Sigmoid colon (tissue), 7 donors: ENCODE data around the gene RPTOR. TPM values are rescaled to one million over a fixed set of nuclear protein-coding genes. Genes with fewer than 3 reads are reported as not detected.

ENCODE experiments used
- DNase-seq: peaks from one replicate; pipeline ENCODE4 v3.0.0-alpha.2; 2019
- H3K27ac ChIP-seq, 4 donors: fragments of 200-600 bp; sonication (generic); one replicate each; pipeline ENCODE4 v1.5.1; 2016 to 2019; ENCODE audit warnings: mild to moderate bottlenecking in 1 of 4
- H3K27me3 ChIP-seq, 3 donors: fragments of 200-600 bp; sonication (generic); one replicate each; pipeline ENCODE4 v1.5.1; 2019; ENCODE audit warnings: mild to moderate bottlenecking in 1 of 3
- H3K36me3 ChIP-seq, 4 donors: fragments of 200-600 bp; sonication (generic); one replicate each; pipeline ENCODE4 v1.5.1; 2016 to 2019
- H3K4me1 ChIP-seq, 4 donors: fragments of 200-600 bp; sonication (generic); one replicate each; pipeline ENCODE4 v1.5.1; 2017 to 2019
- H3K4me3 ChIP-seq, 4 donors: fragments of 200-600 bp; sonication (generic); one replicate each; pipeline ENCODE4 v1.5.1; 2017 to 2019; ENCODE audit warnings: mild to moderate bottlenecking in 2 of 4, moderate library complexity in 1 of 4
- H3K9me3 ChIP-seq, 4 donors: fragments of 200-600 bp in 3 of 4; sonication (generic) in 3 of 4; one replicate each; pipeline versions ENCODE4 v1.5.1 to v1.6.1; 2013 to 2019
- CTCF ChIP-seq, 4 experiments: fragments of 450-650 bp in 3 of 4; fragments of 200-600 bp in 1 of 4; IDR thresholded peaks; one replicate each; pipeline ENCODE4 v1.5.1; 2016 to 2019; ENCODE audit warnings: antibody characterized with exemption in 4 of 4, mild to moderate bottlenecking in 3 of 4, moderate library complexity in 2 of 4
- EP300 ChIP-seq, 4 donors: sonication (generic); formaldehyde crosslinking; IDR thresholded peaks; one replicate each; pipeline ENCODE4 v1.6.1; 2017; ENCODE audit warnings: antibody characterized with exemption in 4 of 4
- POLR2A ChIP-seq, 2 donors: fragments of 450-650 bp; IDR thresholded peaks; one replicate each; pipeline ENCODE4 v1.6.1; 2016; ENCODE audit warnings: antibody characterized with exemption in 2 of 2, mild to moderate bottlenecking in 2 of 2, moderate library complexity in 2 of 2
- POLR2AphosphoS5 ChIP-seq, 4 donors: sonication (generic); formaldehyde crosslinking; IDR thresholded peaks; one replicate each; pipeline ENCODE4 v1.6.1; 2017; ENCODE audit warnings: antibody characterized with exemption in 4 of 4
- whole genome bisulfite sequencing, 2 donors: extraction: QIAGEN DNeasy Blood & Tissue Kit; methylation state at CpG; one replicate each; pipeline ENCODE4 v1.1.7; 2013; 5-methylcytosine and 5-hydroxymethylcytosine counted together
- intact Hi-C: fragments of 100-400 bp; cut with DNase I; formaldehyde crosslinking; loops from one replicate; pipeline ENCODE4 v1.15.1; 2023
- polyA plus RNA-seq, 3 donors: library from polyadenylated mRNA; stranded (reverse); fragments of 200-250 nt; gene quantifications; one replicate each; pipeline ENCODE4 v1.2.3, GENCODE V29; 2013
- total RNA-seq, 4 donors: library from RNA; depleted of rRNA; stranded (reverse); fragments of >200 nt; gene quantifications; one replicate each; pipeline ENCODE4 v1.1.0, GENCODE V29; 2016
- donor health status: healthy with polysubstance abuse.
- donor health status: Bipolar disorder and iron deficiency.
- donor health status: healthy.

RPTOR gene
- total and polyA plus RNA-seq, 7 donors: 3.7 to 68.7 (median 22.9) TPM

- Histone ChIP-seq H3K9me3 (no peaks in the 10 kb centered on the region), H3K4me1 (peaks cover 0 to 6% (median 3%) of the 10 kb centered on the region in 4 donors), H3K4me3 (no peak overlapping the region), H3K27me3 (no peaks in the 10 kb centered on the region), H3K36me3 (no peaks in the 10 kb centered on the region), H3K27ac (no peak overlapping the region)
- intact Hi-C loops: no loop called here
- WGBS, 2 donors: 96 to 97% methylated on average over 18 of the region's 18 CpGs
- no peak for TF ChIP-seq CTCF (IDR thresholded peaks at IDR 0.05)
- no peak for TF ChIP-seq POLR2A (IDR thresholded peaks at IDR 0.05)
- no peak for TF ChIP-seq POLR2AphosphoS5 (IDR thresholded peaks at IDR 0.05)
- TF ChIP-seq EP300 (IDR thresholded peaks at IDR 0.05): no peak
- no peak for DNase-seq
Measured at GRCh38 chr17:80800481-80801391, 256.1 kb downstream of the RPTOR start.

- H3K27me3 ChIP-seq: no peaks in the 10 kb centered on the region
- intact Hi-C loops: no loop called here
- TF ChIP-seq POLR2A (IDR thresholded peaks at IDR 0.05): no peak
- TF ChIP-seq CTCF (IDR thresholded peaks at IDR 0.05): no peak
- no peak for TF ChIP-seq EP300 (IDR thresholded peaks at IDR 0.05)
- no peak for TF ChIP-seq POLR2AphosphoS5 (IDR thresholded peaks at IDR 0.05)
- no peak overlapping the region for H3K27ac ChIP-seq
- no peaks in the 10 kb centered on the region for H3K4me1 ChIP-seq
- DNase-seq: no peak
- no peak overlapping the region for H3K4me3 ChIP-seq
- H3K36me3 ChIP-seq: no peaks in the 10 kb centered on the region
- peaks cover 0 to 4% (median 2%) of the 10 kb centered on the region in 4 donors for H3K9me3 ChIP-seq
- 96% methylated on average over 37 of the region's 37 CpGs for WGBS, 2 donors
Measured at GRCh38 chr17:80802626-80803450, 258.2 kb downstream of the RPTOR start.

- WGBS, 2 donors: 95% methylated on average over 36 of the region's 36 CpGs
- intact Hi-C loops: no loop called here
- Histone ChIP-seq H3K4me3 (no peak overlapping the region), H3K27ac (no peak overlapping the region), H3K4me1 (no peaks in the 10 kb centered on the region), H3K36me3 (no peaks in the 10 kb centered on the region), H3K27me3 (no peaks in the 10 kb centered on the region), H3K9me3 (peaks cover 0 to 4% (median 2%) of the 10 kb centered on the region in 4 donors)
- TF ChIP-seq POLR2AphosphoS5 (IDR thresholded peaks at IDR 0.05): no peak
- TF ChIP-seq EP300 (IDR thresholded peaks at IDR 0.05): no peak
- no peak for TF ChIP-seq POLR2A (IDR thresholded peaks at IDR 0.05)
- DNase-seq: no peak
Measured at GRCh38 chr17:80803451-80804428, 259.1 kb downstream of the RPTOR start.

- DNase-seq: no peak
- Histone ChIP-seq H3K4me3 (no peak overlapping the region), H3K27me3 (no peaks in the 10 kb centered on the region), H3K4me1 (no peaks in the 10 kb centered on the region), H3K9me3 (peaks cover 0 to 4% (median 2%) of the 10 kb centered on the region in 4 donors), H3K36me3 (no peaks in the 10 kb centered on the region), H3K27ac (no peak overlapping the region)
- intact Hi-C loops: no loop called here
- TF ChIP-seq POLR2AphosphoS5 (IDR thresholded peaks at IDR 0.05) (no peak), EP300 (IDR thresholded peaks at IDR 0.05) (no peak), POLR2A (IDR thresholded peaks at IDR 0.05) (no peak), CTCF (IDR thresholded peaks at IDR 0.05) (no peak)
- WGBS, 2 donors: 91% methylated on average over 15 of the region's 15 CpGs
Measured at GRCh38 chr17:80804466-80804865, 259.8 kb downstream of the RPTOR start.
